PC-3 (cell line): ENCODE measurements around the gene CCBE1. TPM values are rescaled to one million over a fixed set of nuclear protein-coding genes. Genes with fewer than 3 reads are reported as not detected.

Experiments
- ATAC-seq: fragments of 200-7000 bp; cut with Tn5 transposase; 2 replicates; pipeline ENCODE4 v1.9.1; 2020; ENCODE audit warnings: mild to moderate bottlenecking, moderate library complexity
- BruUV-seq: library from RNA; stranded (reverse); fragments of 400-500 nt; replicated peaks from 2 replicates; lab custom pipeline; 2021; lab: Mats Ljungman, UMichigan
- CTCF ChIA-PET: fragments of 300-600 bp; sonication (Branson Sonifier 250); formaldehyde crosslinking; loops from one replicate; lab custom pipeline; 2022; ENCODE audit warnings: antibody characterized with exemption; lab: Charles Lee
- POLR2A ChIA-PET: fragments of 300-600 bp; sonication (Branson Sonifier 250); formaldehyde crosslinking; loops from one replicate; lab custom pipeline; 2022; ENCODE audit warnings: antibody characterized with exemption; ENCODE audit not compliant: unreplicated experiment; lab: Charles Lee
- DNase-seq: peaks from one replicate; pipeline ENCODE4 v3.0.0-alpha.2; 2015
- H2AFZ ChIP-seq: fragments of 300-600 bp; sonication (generic); 2 replicates; pipeline ENCODE4 v1.6.0; 2016; ENCODE audit warnings: antibody characterized with exemption, low read length
- H3F3A ChIP-seq: fragments of 300-600 bp; sonication (generic); one replicate; pipeline ENCODE4 v1.6.0; 2017; ENCODE audit warnings: antibody characterized with exemption, low read length, control low read depth, mild to moderate bottlenecking; ENCODE audit not compliant: unreplicated experiment
- H3K27ac ChIP-seq: fragments of 300-600 bp; sonication (generic); 2 replicates; pipeline ENCODE4 v1.5.1; 2016; ENCODE audit warnings: mild to moderate bottlenecking, low read length
- H3K27me3 ChIP-seq: fragments of 300-600 bp; sonication (generic); 2 replicates; pipeline ENCODE4 v1.6.1; 2016; ENCODE audit warnings: low read length, mixed read lengths
- H3K36me3 ChIP-seq: fragments of 300-600 bp; sonication (generic); 2 replicates; pipeline ENCODE4 v1.6.1; 2016; ENCODE audit warnings: low read depth, mixed run types, low read length, mixed read lengths
- H3K4me1 ChIP-seq: fragments of 300-600 bp; sonication (generic); 2 replicates; pipeline ENCODE4 v1.5.1; 2016; ENCODE audit warnings: low read length; ENCODE audit not compliant: insufficient read depth
- H3K4me2 ChIP-seq: fragments of 300-600 bp; sonication (generic); 2 replicates; pipeline ENCODE4 v1.6.0; 2016; ENCODE audit warnings: low read length
- H3K4me3 ChIP-seq: fragments of 300-600 bp; sonication (generic); 2 replicates; pipeline ENCODE4 v1.5.1; 2016; ENCODE audit warnings: mild to moderate bottlenecking, low read length, mixed read lengths
- H3K79me2 ChIP-seq: fragments of 300-600 bp; sonication (generic); 2 replicates; pipeline ENCODE4 v1.6.1; 2017; ENCODE audit warnings: low read length, mixed read lengths
- H3K9ac ChIP-seq: fragments of 300-600 bp; sonication (generic); 2 replicates; pipeline ENCODE4 v1.6.0; 2016; ENCODE audit warnings: mild to moderate bottlenecking, low read length
- H3K9me2 ChIP-seq: fragments of 300-600 bp; sonication (generic); replicated peaks from 2 replicates; pipeline ENCODE4 v1.6.1; 2016; ENCODE audit warnings: mixed run types, low read length, mixed read lengths
- H3K9me3 ChIP-seq: fragments of 300-600 bp; sonication (generic); 2 replicates; pipeline ENCODE4 v1.6.1; 2016; ENCODE audit warnings: low read length, mixed read lengths
- H4K20me1 ChIP-seq: fragments of 300-600 bp; sonication (generic); 2 replicates; pipeline ENCODE4 v1.6.1; 2016; ENCODE audit warnings: low read length, mixed read lengths
- EZH2 ChIP-seq: fragments of 300-600 bp; sonication (generic); IDR thresholded peaks from one replicate; pipeline ENCODE4 v1.6.1; 2017; ENCODE audit warnings: antibody characterized with exemption, mild to moderate bottlenecking, low read length; ENCODE audit not compliant: unreplicated experiment
- EZH2phosphoT487 ChIP-seq: fragments of 300-600 bp; sonication (generic); IDR thresholded peaks from 2 replicates; pipeline ENCODE4 v1.6.1; 2018; ENCODE audit warnings: mild to moderate bottlenecking, antibody characterized with exemption, low read length, borderline replicate concordance
- intact Hi-C: fragments of 100-400 bp; cut with micrococcal nuclease; formaldehyde crosslinking; loops from 2 replicates; pipeline ENCODE4 v1.9.0; 2023
- total RNA-seq: library from RNA; depleted of rRNA; stranded (reverse); fragments of >200 nt; gene quantifications from 2 replicates; pipeline ENCODE4 v1.2.3, GENCODE V29; 2014
- TF ChIP-seq, protein P1 (sequence below): fragments of 300-600 bp; sonication (generic); conservative IDR thresholded peaks from 2 replicates; pipeline ENCODE4 v1.5.1; 2017; ENCODE audit warnings: antibody characterized with exemption, low read depth, mild to moderate bottlenecking, low read length

CCBE1 gene
- total RNA-seq, 1 experiment from 2014 or later = 13.9 TPM

GRCh38 chr18:59456657-59457056 lies 240.6 kb downstream of the CCBE1 start:
- intact Hi-C loops = loop anchor here (5.0 kb wide), 1 partner anchor 236 kb away; no protein-coding TSS in a partner anchor
- H3K9me2 ChIP-seq = no peaks in the 10 kb centered on the region
- no peak overlapping the region for H3K4me3 ChIP-seq
- no peaks in the 10 kb centered on the region for H3K27me3 ChIP-seq
- DNase-seq = no peak
- no peaks in the 10 kb centered on the region for H3K4me1 ChIP-seq
- no peaks in the 10 kb centered on the region for H3F3A ChIP-seq
- CTCF ChIA-PET = interaction anchor here (0.9 kb wide), 1 partner anchor 367 kb away, joined by 3 read pairs; no protein-coding TSS in a partner anchor
- H2AFZ ChIP-seq = no peak overlapping the region
- no peak overlapping the region for H3K27ac ChIP-seq
- TF ChIP-seq EZH2 (no peak), EZH2phosphoT487 (no peak)
- TF ChIP-seq, protein P1, sequence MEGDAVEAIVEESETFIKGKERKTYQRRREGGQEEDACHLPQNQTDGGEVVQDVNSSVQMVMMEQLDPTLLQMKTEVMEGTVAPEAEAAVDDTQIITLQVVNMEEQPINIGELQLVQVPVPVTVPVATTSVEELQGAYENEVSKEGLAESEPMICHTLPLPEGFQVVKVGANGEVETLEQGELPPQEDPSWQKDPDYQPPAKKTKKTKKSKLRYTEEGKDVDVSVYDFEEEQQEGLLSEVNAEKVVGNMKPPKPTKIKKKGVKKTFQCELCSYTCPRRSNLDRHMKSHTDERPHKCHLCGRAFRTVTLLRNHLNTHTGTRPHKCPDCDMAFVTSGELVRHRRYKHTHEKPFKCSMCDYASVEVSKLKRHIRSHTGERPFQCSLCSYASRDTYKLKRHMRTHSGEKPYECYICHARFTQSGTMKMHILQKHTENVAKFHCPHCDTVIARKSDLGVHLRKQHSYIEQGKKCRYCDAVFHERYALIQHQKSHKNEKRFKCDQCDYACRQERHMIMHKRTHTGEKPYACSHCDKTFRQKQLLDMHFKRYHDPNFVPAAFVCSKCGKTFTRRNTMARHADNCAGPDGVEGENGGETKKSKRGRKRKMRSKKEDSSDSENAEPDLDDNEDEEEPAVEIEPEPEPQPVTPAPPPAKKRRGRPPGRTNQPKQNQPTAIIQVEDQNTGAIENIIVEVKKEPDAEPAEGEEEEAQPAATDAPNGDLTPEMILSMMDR = no peak
- no peak overlapping the region for H3K4me2 ChIP-seq
- POLR2A ChIA-PET = no interaction called here
- no peaks in the 10 kb centered on the region for H4K20me1 ChIP-seq
- ATAC-seq = no peak
- H3K79me2 ChIP-seq = no peaks in the 10 kb centered on the region
- BruUV-seq = no TSS peak
- H3K9me3 ChIP-seq = no peaks in the 10 kb centered on the region
- no peak overlapping the region for H3K9ac ChIP-seq
- no peaks in the 10 kb centered on the region for H3K36me3 ChIP-seq

DNA sequence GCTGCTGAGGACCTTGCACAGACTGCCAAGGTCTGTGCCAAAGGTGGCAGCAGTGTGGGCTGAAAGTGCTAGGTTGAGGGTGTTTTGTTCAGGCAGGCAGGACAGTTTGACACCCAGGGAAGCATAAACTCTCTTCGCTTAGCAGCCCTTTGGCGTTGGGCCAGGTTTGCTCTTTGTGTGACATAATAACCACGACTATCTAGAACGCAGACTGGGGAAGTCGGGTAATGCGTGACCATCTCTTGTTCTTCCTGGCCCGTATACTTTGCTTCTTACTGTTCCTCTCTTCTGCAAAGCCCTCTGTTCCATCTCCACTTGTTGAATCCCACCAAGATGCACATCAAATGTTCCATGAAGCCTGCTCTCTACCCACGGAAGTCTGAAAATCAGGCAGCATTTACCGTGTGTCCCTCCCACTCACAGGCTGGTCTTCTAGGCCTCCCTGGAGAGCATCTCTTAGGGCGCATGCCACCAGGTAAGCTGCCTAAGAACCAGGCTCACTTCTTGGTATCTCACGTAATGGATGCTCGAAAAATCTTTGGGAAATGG lies 241.4 kb downstream of the CCBE1 start:
- Histone ChIP-seq H3K4me2 (no peak overlapping the region), H3K4me1 (no peaks in the 10 kb centered on the region), H3K27ac (no peak overlapping the region), H3K4me3 (no peak overlapping the region), H2AFZ (no peak overlapping the region), H4K20me1 (no peaks in the 10 kb centered on the region), H3K9me3 (no peaks in the 10 kb centered on the region), H3F3A (no peaks in the 10 kb centered on the region), H3K36me3 (no peaks in the 10 kb centered on the region), H3K79me2 (no peaks in the 10 kb centered on the region), H3K27me3 (no peaks in the 10 kb centered on the region), H3K9ac (no peak overlapping the region), H3K9me2 (no peaks in the 10 kb centered on the region)
- no peak for ATAC-seq
- CTCF ChIA-PET = interaction anchor here (0.9 kb wide), 1 partner anchor 368 kb away, joined by 3 read pairs; no protein-coding TSS in a partner anchor
- POLR2A ChIA-PET = no interaction called here
- no peak for DNase-seq
- intact Hi-C loops = loop anchor here (5.0 kb wide), 1 partner anchor 236 kb away; no protein-coding TSS in a partner anchor
- BruUV-seq = no TSS peak
- TF ChIP-seq, protein P1 = no peak
- no peak for TF ChIP-seq EZH2
- TF ChIP-seq EZH2phosphoT487 = no peak
